ENCODE measurements around the gene BRD2.

BRD2 gene

DNA sequence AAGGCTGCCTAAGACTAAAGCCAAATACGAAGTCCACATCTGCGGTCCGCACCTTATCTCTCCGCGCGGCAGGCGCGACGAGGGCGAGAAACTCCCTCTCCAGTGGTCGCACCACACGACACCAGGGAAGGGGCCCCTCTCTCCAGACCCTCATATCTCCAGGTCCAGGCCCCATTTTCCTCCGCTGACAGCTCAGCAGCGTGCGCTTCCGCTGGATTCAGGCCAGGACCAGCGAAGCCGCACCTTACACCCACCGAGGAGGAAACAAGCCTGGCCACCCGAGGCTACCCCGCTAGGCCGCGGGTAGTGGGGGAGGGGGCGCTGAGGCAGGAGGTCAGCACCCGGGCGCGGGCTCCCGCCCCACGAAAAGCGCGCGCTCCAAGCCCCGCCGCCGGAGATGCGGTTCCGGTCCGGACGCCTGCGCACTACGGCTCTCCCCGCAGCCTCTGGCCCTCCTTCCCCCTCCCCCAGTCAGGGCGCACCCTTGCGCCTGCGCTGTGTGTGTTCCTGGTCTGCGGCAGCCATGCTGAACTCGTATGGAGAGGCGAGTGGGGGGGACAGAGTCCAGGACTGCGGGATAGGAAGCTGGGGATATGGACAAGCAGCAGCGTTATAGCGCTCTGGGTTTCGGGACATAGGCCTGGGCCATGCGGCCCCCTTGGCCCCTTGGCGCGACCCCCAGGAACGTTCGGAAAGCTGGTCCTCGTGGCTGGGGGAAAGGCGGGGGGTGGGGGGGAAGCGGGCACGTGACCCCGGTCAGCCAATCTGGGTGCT lies at the start of gene BRD2:
BRD2 (plus strand) TSS at position 502 of the 774 bp plus-strand sequence. CDS start 4,305 bp downstream, outside the sequence.
- peak within 1 kb of the TSS; percentile 100 for H3K9ac ChIP-seq (ENCODE audit: low read length)
- H3K36me3 ChIP-seq (ENCODE audit: control insufficient read depth, insufficient read depth, low read length): peaks cover 17% of the 10 kb centered on the region
- peaks cover 10% of the 10 kb centered on the region for H3K4me1 ChIP-seq (ENCODE audit: control insufficient read depth, insufficient read depth, low read length)
- H3K27ac ChIP-seq (ENCODE audit: low read depth, low read length): peak within 1 kb of the TSS; percentile 99
- H3K4me3 ChIP-seq (ENCODE audit: low read depth, low read length): peak within 1 kb of the TSS; percentile 98
- no peaks in the 10 kb centered on the region for H3K27me3 ChIP-seq (ENCODE audit: control insufficient read depth, insufficient read depth, low read length)
- H3K9me3 ChIP-seq (ENCODE audit: control insufficient read depth, insufficient read depth, low read depth, low read length): no peaks in the 10 kb centered on the region

DNA sequence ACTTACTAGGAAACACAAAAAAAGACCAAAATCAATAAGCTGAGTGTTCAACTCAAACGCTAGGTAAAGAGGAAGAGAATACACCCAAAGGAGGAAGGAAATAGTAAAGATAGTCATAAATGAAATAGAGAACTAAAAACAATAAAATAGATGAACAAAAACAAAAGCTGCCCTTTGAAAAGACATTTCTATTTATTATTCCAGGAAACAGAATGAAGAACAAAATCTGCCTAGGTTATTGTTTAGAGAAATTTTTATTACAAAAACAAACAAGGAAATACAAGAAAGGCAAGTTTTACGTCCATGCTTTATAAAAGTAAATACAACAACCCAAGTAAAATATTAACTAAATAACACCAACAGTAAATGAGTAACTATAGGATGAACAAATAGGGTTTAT lies 47.7 kb upstream of the BRD2 start:
- H3K9ac ChIP-seq (ENCODE audit: low read length): no peak overlapping the region
- no peaks in the 10 kb centered on the region for H3K36me3 ChIP-seq (ENCODE audit: control insufficient read depth, insufficient read depth, low read length)
- no peaks in the 10 kb centered on the region for H3K9me3 ChIP-seq (ENCODE audit: control insufficient read depth, insufficient read depth, low read depth, low read length)
- no peak overlapping the region for H3K4me3 ChIP-seq (ENCODE audit: low read depth, low read length)
- no peak overlapping the region for H3K27ac ChIP-seq (ENCODE audit: low read depth, low read length)
- H3K4me1 ChIP-seq (ENCODE audit: control insufficient read depth, insufficient read depth, low read length): no peaks in the 10 kb centered on the region
- peaks cover 6% of the 10 kb centered on the region; the same call in 1 of the 2 replicates for H3K27me3 ChIP-seq (ENCODE audit: control insufficient read depth, insufficient read depth, low read length)

DNA sequence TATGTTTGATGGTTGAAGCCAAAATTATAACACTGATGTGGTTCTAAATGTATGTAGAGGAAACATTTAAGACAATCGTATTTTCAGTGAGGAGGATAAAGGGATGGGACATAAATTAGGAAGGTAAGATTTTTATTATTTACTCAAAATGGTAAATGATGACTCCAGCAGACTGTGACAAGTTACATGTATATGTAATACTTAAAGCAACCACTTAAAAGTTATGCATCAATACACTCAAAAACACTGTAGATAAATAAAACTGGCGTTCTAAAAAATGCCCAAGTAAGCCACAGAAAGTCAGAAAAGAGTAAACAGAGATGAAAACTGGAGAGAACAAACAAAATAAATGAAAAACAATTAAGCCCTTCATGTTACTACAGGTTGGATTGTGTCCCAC lies 46.3 kb upstream of the BRD2 start:
- no peak overlapping the region for H3K27ac ChIP-seq (ENCODE audit: low read depth, low read length)
- H3K4me3 ChIP-seq (ENCODE audit: low read depth, low read length): no peak overlapping the region
- no peak overlapping the region for H3K9ac ChIP-seq (ENCODE audit: low read length)
- H3K36me3 ChIP-seq (ENCODE audit: control insufficient read depth, insufficient read depth, low read length): no peaks in the 10 kb centered on the region
- peaks cover 6% of the 10 kb centered on the region; the same call in 1 of the 2 replicates for H3K27me3 ChIP-seq (ENCODE audit: control insufficient read depth, insufficient read depth, low read length)
- no peaks in the 10 kb centered on the region for H3K4me1 ChIP-seq (ENCODE audit: control insufficient read depth, insufficient read depth, low read length)
- no peaks in the 10 kb centered on the region for H3K9me3 ChIP-seq (ENCODE audit: control insufficient read depth, insufficient read depth, low read depth, low read length)

DNA sequence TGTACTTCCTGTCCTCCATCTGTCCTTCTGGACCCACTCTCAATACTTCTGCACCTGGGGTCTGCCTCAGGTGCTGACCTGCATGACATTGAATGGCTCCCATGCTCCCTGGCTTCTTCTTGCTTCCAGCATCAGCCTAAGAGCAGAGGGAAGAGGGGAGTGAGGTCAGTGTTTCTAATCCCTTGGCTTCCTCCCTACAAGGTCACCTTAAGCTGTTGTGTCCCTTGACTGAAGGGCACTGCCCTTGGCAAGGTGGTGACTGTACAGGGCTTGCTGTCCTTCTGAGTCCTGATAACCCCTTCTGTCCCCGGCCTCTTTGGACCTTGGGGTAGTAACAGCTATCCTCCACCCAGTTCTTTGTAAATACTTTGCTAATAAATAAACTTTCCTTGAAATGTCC lies 37.2 kb upstream of the BRD2 start:
- Histone ChIP-seq H3K4me3 (ENCODE audit: low read depth, low read length) (no peak overlapping the region), H3K36me3 (ENCODE audit: control insufficient read depth, insufficient read depth, low read length) (no peaks in the 10 kb centered on the region), H3K27me3 (ENCODE audit: control insufficient read depth, insufficient read depth, low read length) (peaks cover 23% of the 10 kb centered on the region; the same call in 1 of the 2 replicates), H3K9ac (ENCODE audit: low read length) (no peak overlapping the region), H3K27ac (ENCODE audit: low read depth, low read length) (no peak overlapping the region), H3K4me1 (ENCODE audit: control insufficient read depth, insufficient read depth, low read length) (no peaks in the 10 kb centered on the region), H3K9me3 (ENCODE audit: control insufficient read depth, insufficient read depth, low read depth, low read length) (no peaks in the 10 kb centered on the region)

DNA sequence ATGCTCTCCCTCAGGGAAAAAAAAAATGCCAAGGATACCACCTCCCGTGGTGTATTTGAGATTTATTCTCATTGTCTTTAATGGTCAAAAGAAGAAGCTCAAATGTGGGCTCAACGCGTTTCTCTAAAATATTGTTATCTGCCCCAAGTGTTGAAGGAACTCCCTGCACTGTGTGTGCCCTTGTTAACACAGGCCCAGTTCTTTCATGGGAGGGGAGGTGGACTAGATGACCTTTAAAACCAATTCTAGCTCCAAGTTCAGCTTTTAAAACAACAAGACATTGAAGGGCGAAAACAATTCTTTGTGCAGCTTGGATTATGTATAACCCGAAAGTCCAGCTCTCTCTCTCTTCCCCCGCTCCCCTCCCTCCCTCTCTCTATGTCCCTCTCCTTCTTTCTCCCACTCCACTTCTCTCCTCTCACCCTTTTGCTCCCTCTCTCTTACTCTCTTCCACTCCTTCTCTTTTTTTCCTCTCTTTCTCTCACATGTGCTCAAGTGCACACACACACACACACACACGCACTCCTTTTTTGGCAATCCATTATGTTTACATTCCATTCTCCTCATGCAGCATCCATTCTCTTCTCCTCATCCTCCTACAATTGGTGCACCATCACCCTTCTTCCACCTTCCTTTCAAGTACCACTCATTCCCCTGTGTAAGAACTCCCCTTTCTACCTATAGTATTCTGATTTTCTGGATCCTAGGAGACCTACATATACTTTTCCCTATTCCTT lies 36.1 kb upstream of the BRD2 start:
- no peaks in the 10 kb centered on the region for H3K9me3 ChIP-seq (ENCODE audit: control insufficient read depth, insufficient read depth, low read depth, low read length)
- no peaks in the 10 kb centered on the region for H3K36me3 ChIP-seq (ENCODE audit: control insufficient read depth, insufficient read depth, low read length)
- H3K27ac ChIP-seq (ENCODE audit: low read depth, low read length): no peak overlapping the region
- H3K4me3 ChIP-seq (ENCODE audit: low read depth, low read length): no peak overlapping the region
- peaks cover 30% of the 10 kb centered on the region for H3K27me3 ChIP-seq (ENCODE audit: control insufficient read depth, insufficient read depth, low read length)
- H3K4me1 ChIP-seq (ENCODE audit: control insufficient read depth, insufficient read depth, low read length): no peaks in the 10 kb centered on the region
- H3K9ac ChIP-seq (ENCODE audit: low read length): no peak overlapping the region

DNA sequence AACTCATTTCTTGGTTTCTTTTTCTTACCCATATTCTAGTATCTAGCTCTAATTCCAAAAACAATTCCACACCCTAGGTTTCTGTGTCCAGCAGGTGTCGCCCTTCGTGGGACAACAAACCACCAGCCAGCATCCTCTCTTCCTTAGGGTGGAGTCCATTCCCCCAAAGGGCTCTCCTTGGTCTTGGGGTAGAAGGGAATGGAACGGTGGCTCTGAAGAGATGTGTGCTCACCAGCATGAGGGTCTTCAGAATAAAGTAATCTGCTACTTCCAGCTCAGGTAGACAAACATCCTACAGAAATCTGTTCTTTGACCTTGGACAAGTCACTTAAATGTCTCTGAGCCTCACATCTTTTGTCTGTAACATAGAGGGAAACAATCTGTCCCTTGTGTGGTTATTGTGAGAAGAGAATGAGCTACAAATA lies 34.7 kb upstream of the BRD2 start:
- H3K9ac ChIP-seq (ENCODE audit: low read length): no peak overlapping the region
- peaks cover 39% of the 10 kb centered on the region for H3K27me3 ChIP-seq (ENCODE audit: control insufficient read depth, insufficient read depth, low read length)
- H3K9me3 ChIP-seq (ENCODE audit: control insufficient read depth, insufficient read depth, low read depth, low read length): no peaks in the 10 kb centered on the region
- no peak overlapping the region for H3K4me3 ChIP-seq (ENCODE audit: low read depth, low read length)
- no peak overlapping the region for H3K27ac ChIP-seq (ENCODE audit: low read depth, low read length)
- H3K4me1 ChIP-seq (ENCODE audit: control insufficient read depth, insufficient read depth, low read length): no peaks in the 10 kb centered on the region
- H3K36me3 ChIP-seq (ENCODE audit: control insufficient read depth, insufficient read depth, low read length): no peaks in the 10 kb centered on the region

DNA sequence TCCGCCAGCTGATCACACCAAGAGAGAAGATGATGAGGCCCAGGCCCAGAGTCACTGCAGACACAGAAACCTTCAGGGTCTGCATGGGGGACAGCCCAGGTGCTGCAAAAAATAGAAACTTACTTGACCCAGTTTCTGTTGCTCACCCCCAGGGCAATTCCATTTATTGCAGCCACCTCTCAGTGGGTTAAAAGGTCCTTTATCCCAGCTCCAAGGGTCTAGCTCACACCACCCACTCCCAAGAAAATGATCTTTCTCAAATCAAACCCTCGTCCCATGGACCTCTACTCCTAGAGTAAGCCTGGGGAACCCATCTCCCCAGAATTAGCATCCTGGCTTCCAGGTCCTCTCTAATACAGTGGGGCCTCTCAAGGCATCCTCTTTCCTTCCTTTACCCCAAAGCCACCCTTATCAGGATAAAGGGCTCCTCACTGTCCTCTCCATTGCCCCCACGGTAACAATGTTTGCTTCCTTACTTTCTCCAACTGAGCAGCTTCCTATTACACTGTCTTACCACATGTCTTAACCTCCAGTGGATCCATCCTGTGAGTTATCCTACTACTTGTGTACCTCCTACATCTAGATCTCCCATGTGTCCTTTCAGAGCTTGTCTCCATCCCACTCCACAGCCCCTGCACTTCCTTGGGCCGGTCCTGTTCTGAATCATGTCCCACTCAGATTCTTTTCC lies 32.7 kb upstream of the BRD2 start:
- H3K4me3 ChIP-seq (ENCODE audit: low read depth, low read length): no peak overlapping the region
- no peaks in the 10 kb centered on the region for H3K9me3 ChIP-seq (ENCODE audit: control insufficient read depth, insufficient read depth, low read depth, low read length)
- no peak overlapping the region for H3K27ac ChIP-seq (ENCODE audit: low read depth, low read length)
- no peaks in the 10 kb centered on the region for H3K4me1 ChIP-seq (ENCODE audit: control insufficient read depth, insufficient read depth, low read length)
- H3K9ac ChIP-seq (ENCODE audit: low read length): no peak overlapping the region
- no peaks in the 10 kb centered on the region for H3K36me3 ChIP-seq (ENCODE audit: control insufficient read depth, insufficient read depth, low read length)
- peaks cover 39% of the 10 kb centered on the region for H3K27me3 ChIP-seq (ENCODE audit: control insufficient read depth, insufficient read depth, low read length)

DNA sequence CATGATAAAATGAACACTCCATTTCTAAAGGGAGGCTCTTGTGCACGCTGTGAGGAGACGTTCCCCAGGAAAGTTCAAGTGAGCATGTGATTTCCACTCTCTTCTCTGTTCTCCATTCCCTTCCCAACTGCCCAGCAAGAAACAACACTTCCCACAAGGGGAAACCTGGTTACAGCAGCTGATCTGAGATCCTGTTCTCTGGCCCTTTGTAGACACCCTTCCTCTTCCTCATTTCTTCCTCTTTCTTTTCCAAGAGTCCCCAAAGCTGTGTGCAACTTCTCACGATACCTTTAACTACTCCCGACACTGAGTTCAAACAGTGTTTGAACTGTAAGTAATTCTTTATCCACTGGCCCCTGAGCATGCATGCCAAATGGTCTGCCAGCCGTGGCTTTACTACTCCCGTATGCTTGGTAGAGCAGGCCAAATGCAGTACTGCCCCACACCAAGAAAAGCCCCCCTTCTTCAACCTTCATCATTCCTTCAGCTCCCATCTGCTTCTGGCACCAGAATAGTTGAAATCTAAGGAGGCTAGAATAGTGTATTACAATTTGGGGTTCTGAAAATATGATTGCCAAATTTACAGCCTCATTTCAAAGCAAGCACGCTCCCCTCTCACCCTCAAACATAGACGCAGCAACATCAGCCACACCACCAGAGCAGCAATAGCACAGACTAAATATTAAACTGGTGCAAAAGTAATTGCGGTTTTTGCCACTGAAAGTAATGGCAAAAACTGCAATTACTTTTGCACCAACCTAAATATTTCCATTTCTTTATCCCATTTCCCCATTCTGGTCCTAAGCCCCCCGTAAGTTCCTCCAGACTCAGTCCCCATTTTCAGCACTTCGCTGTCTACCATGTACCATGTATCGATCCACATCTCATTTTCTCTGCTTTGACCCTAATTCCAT lies 31.9 kb upstream of the BRD2 start:
- Histone ChIP-seq H3K4me1 (ENCODE audit: control insufficient read depth, insufficient read depth, low read length) (peaks cover 4% of the 10 kb centered on the region; the same call in 1 of the 2 replicates), H3K9ac (ENCODE audit: low read length) (no peak overlapping the region), H3K36me3 (ENCODE audit: control insufficient read depth, insufficient read depth, low read length) (no peaks in the 10 kb centered on the region), H3K4me3 (ENCODE audit: low read depth, low read length) (no peak overlapping the region), H3K27ac (ENCODE audit: low read depth, low read length) (no peak overlapping the region), H3K27me3 (ENCODE audit: control insufficient read depth, insufficient read depth, low read length) (peaks cover 34% of the 10 kb centered on the region), H3K9me3 (ENCODE audit: control insufficient read depth, insufficient read depth, low read depth, low read length) (no peaks in the 10 kb centered on the region)

DNA sequence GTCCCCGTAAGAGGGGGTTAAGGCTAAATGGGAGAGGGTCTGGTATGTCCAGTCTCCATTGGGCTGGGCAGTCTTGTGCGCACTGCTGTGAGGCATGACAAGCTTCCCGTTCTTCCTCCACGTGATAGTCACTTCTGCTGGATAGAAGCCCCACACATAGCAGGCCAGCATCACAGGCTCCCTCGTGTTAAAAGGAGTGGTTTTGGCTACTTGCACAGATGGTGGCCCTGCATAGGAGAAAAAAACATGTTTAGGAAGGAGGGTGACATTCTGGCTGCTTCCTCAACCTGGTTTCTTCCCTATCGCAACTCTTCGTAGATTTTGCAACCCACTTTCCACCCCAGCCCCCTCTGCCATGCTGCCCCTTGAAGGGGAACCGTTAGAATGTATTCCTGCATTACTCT lies 31.2 kb upstream of the BRD2 start:
- H3K4me3 ChIP-seq (ENCODE audit: low read depth, low read length): no peak overlapping the region
- peaks cover 4% of the 10 kb centered on the region; the same call in 1 of the 2 replicates for H3K4me1 ChIP-seq (ENCODE audit: control insufficient read depth, insufficient read depth, low read length)
- no peak overlapping the region for H3K9ac ChIP-seq (ENCODE audit: low read length)
- no peaks in the 10 kb centered on the region for H3K36me3 ChIP-seq (ENCODE audit: control insufficient read depth, insufficient read depth, low read length)
- no peak overlapping the region for H3K27ac ChIP-seq (ENCODE audit: low read depth, low read length)
- H3K9me3 ChIP-seq (ENCODE audit: control insufficient read depth, insufficient read depth, low read depth, low read length): no peaks in the 10 kb centered on the region
- H3K27me3 ChIP-seq (ENCODE audit: control insufficient read depth, insufficient read depth, low read length): peaks cover 34% of the 10 kb centered on the region

DNA sequence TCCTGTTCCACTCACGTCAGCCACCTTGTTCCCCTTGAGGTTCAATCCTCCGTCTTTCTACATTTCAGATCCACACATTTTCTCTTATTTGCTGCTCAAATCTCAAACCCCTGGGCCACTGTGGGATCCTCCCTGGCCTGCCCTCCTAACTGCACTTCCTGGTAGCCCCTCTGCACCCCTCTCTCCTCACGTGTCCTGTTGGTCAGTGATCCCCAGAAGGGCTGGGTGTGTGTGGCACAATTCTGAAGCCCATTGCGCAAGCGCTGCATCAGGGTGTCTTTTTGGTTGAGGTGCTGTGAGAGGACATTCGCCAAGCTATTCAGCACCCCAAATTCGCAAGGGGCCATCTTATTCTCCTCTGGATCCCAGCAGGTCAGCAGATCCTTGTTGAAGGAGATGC lies 29.9 kb upstream of the BRD2 start:
- H3K36me3 ChIP-seq (ENCODE audit: control insufficient read depth, insufficient read depth, low read length): no peaks in the 10 kb centered on the region

More for the DNA sequence above, 29.9 kb upstream of the BRD2 start:
- Histone ChIP-seq H3K27ac (ENCODE audit: low read depth, low read length) (no peak overlapping the region), H3K4me1 (ENCODE audit: control insufficient read depth, insufficient read depth, low read length) (peaks cover 4% of the 10 kb centered on the region; the same call in 1 of the 2 replicates), H3K4me3 (ENCODE audit: low read depth, low read length) (no peak overlapping the region), H3K9ac (ENCODE audit: low read length) (no peak overlapping the region), H3K27me3 (ENCODE audit: control insufficient read depth, insufficient read depth, low read length) (peaks cover 34% of the 10 kb centered on the region), H3K9me3 (ENCODE audit: control insufficient read depth, insufficient read depth, low read depth, low read length) (no peaks in the 10 kb centered on the region)
